Stimulated activated naive CD8-positive, alpha-beta T cell treated with anti-CD3 and anti-CD28 coated beads, Interleukin-15, Interleukin-2, amounts not matched to agents 100 ng/mL and 50 ng/mL, for 24 hours (primary cell): ENCODE measurements around the gene MKNK2.
"Not testable (repeated sequence)": the region's sequence is repeated elsewhere in the genome, so short reads cannot be mapped to it uniquely, and the experiment has no call there.

Experiments used
- H3K27ac Mint-ChIP-seq: one replicate; pipeline ENCODE4 v1.8.0; 2021; ENCODE audit warnings: mild to moderate bottlenecking, mixed read lengths
- H3K27me3 Mint-ChIP-seq: one replicate; pipeline ENCODE4 v1.8.0; 2021; ENCODE audit warnings: mixed read lengths
- H3K36me3 Mint-ChIP-seq: one replicate; pipeline ENCODE4 v1.8.0; 2021; ENCODE audit warnings: low read depth, mixed read lengths
- H3K4me1 Mint-ChIP-seq: one replicate; pipeline ENCODE4 v1.8.0; 2021; ENCODE audit warnings: low read depth, mixed read lengths
- H3K4me3 Mint-ChIP-seq: one replicate; pipeline ENCODE4 v1.8.0; 2021; ENCODE audit warnings: mild to moderate bottlenecking, mixed read lengths
- H3K9me3 Mint-ChIP-seq: one replicate; pipeline ENCODE4 v1.8.0; 2021; ENCODE audit warnings: mixed read lengths

Gene MKNK2

DNA sequence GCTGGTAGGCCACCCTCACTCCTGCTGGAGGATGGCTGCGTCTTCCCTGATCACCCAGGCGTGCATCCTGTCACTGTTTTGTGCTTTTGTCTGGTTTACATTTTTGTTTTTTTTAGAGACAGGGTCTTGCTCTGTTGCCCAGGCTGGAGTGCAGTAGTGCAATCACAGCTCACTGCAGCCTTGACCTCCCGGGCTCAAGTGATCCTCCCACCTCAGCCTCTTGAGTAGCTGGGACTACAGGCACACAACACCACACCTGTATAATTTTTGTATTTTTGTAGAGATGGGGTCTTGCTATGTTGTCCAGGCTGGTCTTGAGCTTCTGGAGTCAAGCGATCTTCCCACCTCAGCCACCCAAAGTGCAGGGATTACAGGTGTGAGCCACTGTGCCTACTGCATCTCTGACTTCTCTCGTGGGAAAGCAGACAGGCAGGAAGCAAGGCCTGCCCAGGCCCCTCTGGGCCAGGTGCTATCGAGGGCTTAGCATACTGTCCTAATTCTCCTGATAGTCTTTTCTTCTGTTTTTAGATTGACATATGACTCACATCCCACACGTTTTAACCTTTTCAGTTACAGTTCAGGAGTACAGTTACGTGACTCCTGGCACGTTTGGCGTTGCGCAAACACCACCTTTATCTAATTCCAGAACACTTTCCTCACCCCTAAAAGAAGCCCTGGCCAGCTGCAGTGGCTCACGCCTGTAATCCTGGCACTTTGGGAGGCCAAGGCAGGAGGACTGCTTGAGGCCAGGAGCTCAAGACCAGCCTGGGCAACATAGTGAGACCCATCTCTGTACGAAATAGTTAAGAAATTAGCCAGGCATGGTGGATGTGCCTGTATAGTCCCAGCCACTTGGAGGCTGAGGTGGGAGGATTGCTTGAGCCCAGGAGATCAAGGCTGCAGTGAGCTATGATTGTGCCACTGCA is 35.9 kb upstream of the MKNK2 start:
- peaks cover 74% of the 10 kb centered on the region for H3K4me1 Mint-ChIP-seq
- peak overlapping the region; percentile 90 for H3K27ac Mint-ChIP-seq
- peaks cover 48% of the 10 kb centered on the region for H3K36me3 Mint-ChIP-seq
- peak overlapping the region; percentile 72 for H3K4me3 Mint-ChIP-seq
- not testable (repeated sequence) for H3K27me3 Mint-ChIP-seq, H3K9me3 Mint-ChIP-seq

DNA sequence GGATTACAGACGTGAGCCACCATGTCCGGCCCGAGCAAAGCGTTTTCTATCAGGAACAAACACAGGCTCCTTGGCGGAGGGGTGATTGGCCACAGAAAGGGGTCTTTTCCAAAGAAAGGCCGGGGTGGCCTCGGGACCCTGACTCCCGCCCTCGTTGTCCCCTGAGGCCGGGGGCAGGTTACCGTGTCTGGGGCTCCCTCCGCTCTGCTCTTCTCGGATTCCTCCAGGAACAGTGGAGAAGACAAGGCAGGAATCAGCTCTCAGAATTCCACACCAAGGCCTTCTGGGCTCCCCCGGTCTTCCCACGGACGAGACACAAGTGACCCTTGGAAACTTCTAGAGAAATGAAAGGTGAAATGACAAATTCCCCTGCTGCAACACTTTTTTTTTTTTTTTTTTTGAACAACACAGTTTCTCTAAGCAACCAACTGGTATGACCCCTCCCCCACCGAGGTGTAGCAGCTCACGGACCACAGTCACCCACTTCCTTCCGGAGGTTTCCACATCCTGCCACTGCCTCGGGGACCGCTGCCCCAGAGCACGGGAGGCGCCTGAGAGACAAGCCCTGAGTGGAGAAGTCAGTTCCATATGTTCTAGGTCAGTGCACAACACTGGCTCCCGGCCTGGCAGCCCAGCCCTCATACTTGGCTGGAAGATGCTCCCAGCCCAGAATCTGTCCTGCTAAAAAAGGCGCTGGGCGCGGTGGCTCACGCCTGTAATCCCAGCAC is 34.1 kb upstream of the MKNK2 start:
- Mint-ChIP-seq H3K27me3 (peaks cover 3% of the 10 kb centered on the region), H3K4me3 (peak overlapping the region; percentile 93), H3K4me1 (peaks cover 76% of the 10 kb centered on the region), H3K9me3 (no peaks in the 10 kb centered on the region), H3K36me3 (peaks cover 50% of the 10 kb centered on the region), H3K27ac (peak overlapping the region; percentile 98)

DNA sequence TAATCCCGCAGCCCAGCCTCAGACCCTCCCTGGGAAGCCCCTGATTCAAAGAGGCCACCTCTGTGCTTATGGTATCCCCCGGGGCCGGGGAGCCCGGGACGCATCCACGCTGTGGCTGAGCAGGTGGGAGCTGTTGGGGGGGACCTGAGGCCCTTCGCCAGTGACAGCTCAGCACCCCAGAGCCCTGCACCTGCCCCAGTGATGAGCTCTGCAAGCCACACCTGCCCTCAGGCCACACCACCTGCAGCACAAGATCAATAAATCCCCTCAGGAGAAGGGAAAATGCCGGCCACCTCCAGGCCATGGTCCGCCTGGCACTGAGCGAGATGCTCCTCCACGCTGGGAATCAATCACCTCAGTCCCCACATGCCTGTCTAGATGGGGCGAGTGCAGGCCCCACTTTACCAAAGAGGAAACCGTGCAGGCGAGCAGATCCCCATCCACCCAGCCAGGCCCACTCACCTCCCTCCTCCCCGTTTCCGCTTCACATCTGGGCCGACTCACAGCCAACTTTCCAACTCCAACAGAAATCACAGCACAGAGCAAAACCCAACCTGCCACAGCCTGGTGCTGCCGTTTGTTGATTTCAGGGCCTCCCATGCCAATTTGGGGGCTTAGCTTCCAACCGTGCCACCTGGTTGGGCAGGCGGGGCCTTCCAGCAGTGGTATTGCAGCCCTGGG is 32.3 kb upstream of the MKNK2 start:
- H3K4me1 Mint-ChIP-seq, result peaks cover 76% of the 10 kb centered on the region
- peaks cover 68% of the 10 kb centered on the region for H3K36me3 Mint-ChIP-seq
- no peaks in the 10 kb centered on the region for H3K9me3 Mint-ChIP-seq
- peak overlapping the region; percentile 93 for H3K4me3 Mint-ChIP-seq
- H3K27ac Mint-ChIP-seq, result peak overlapping the region; percentile 98
- H3K27me3 Mint-ChIP-seq, result peaks cover 3% of the 10 kb centered on the region

DNA sequence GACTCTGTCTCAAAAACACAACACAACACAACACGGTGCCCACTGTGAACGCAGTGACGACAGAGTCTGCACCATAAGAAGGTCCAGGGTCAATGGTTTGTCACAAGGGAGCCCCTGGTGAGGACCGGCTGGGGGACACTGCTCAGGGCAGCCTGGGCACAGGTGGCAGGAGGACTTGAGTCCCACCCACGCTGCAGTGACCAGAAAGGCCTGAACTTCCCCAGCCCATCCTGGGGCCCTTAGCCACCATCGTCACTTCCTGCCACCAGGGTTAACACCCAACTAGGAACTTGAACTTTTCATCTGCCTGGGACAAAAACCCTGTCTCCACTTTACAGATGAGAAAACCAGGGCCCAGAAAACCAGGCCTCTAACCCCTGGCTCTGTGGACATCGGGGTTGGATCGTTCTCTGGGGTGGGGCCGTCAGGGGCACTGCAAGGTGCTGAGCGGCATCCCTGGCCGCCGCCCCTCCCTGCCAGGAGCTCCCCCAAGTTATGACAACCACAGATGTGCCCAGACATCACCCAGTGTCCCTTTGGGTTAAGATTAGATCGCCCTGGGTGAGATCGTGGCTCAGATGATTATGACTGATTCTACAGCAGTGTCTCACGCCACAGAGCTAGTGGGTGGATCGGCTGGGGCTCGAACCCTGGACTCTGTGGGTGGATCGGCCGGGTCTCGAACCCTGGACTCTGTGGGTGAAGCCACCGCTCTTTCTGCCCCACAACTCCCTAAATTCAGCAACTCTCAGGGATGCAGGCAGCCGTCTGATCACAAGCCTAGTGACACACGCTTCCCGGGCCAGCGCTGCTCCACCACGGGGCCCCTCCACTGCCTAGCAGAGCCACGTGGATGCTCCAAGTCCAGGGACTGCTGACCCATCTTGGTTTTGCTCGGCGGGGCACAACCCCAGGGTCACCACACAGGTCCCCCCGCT is 31.1 kb upstream of the MKNK2 start:
- peak overlapping the region; percentile 93 for H3K4me3 Mint-ChIP-seq

DNA sequence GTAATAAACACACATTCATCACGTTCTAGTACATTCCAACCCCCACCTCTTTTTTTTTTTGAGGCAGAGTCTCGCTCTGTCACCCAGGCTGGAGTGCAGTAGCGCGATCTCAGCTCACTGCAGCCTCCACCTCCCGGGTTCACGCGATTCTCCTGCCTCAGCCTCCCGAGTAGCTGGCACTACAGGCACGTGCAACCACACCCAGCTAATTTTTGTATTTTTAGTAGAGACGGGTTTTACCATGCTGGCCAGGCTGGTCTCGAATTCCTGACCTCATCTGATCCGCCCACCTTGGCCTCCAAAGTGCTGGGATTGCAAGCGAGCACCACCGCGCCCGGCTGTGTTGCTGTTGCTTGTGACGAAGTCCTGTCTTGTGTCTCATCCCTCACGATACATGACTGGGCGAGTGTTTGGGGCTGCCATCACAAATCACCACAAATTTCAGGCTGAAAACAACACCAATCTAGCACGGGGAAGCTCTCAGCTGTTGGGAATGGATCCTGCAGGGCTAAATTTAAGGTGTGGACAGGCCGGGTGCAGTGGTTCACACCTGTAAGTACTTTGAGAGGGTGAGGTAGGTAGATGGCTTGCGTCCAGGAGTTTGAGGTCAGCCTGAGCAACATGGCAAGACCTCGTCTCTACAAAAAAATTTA is 29.4 kb upstream of the MKNK2 start:
- Mint-ChIP-seq H3K36me3 (peaks cover 85% of the 10 kb centered on the region), H3K4me3 (peak overlapping the region; percentile 93), H3K9me3 (no peaks in the 10 kb centered on the region), H3K4me1 (peaks cover 57% of the 10 kb centered on the region), H3K27ac (peak overlapping the region; percentile 92), H3K27me3 (peaks cover 3% of the 10 kb centered on the region)

More for the DNA sequence above, 31.1 kb upstream of the MKNK2 start:
- Mint-ChIP-seq H3K4me1 (peaks cover 65% of the 10 kb centered on the region), H3K27ac (peak overlapping the region; percentile 98), H3K9me3 (no peaks in the 10 kb centered on the region), H3K27me3 (peaks cover 3% of the 10 kb centered on the region), H3K36me3 (peaks cover 77% of the 10 kb centered on the region)

DNA sequence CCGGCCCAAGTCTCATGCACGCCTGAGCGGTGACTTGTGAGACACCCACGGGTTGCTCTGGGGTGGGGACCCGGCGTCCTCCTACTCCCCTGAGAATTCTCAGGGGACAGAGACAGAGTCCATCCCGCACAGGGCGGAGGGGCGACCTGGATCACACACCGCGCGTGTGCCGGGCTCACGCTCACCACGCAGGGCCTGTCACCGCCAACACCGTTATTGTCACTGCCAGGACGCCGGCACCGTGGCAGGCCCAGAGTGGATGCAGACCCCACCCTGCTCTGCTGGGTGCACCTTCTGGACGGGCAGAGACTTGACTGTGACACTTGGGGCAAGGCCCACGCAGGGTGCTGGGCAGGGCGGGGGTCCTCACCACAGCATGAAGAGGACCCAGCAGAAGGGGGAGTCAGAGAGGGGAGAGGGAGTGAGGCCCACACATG is 28.8 kb upstream of the MKNK2 start:
- H3K4me3 Mint-ChIP-seq, result peak overlapping the region; percentile 93
- H3K4me1 Mint-ChIP-seq, result peaks cover 52% of the 10 kb centered on the region

DNA sequence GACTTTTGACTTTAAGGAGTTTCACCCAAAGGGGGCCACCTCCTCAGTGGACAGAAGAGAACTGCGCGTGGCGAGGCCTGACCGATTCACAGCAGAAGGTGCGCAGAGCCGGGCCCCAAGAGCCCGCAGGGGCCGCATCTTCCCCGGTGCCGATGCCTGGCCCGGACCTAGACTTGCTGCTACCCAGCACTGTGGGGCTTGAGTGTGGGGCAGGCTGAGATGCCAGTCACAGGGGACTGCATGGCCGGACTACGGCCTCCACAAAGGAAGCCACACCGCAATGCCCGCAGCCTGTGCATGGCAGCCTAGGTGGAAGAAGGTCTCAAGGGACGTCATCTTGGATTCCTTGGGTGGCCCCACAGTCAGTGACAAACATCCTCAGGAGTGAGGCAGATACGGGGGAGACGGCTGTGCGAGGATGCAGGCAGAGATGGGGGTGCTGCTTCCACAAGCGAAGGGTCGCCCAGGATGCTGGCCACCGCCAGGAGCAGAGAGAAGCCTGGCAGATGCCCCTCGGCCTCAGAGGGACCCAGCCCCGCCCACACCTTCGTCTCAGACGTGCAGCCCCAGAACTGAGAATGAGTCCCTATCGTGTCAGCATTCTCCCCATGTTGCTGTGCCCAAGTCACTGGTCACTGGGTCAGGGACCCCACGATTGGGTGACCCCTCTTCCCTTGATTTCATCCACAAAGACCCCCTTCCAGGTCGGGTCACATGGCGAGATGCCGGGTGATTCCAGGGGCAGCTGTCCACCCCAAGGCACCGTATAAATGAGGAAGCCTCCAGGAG is 28.2 kb upstream of the MKNK2 start:
- no peaks in the 10 kb centered on the region for H3K27me3 Mint-ChIP-seq
- H3K27ac Mint-ChIP-seq, result peak overlapping the region; percentile 92
- H3K36me3 Mint-ChIP-seq, result peaks cover 80% of the 10 kb centered on the region
- no peaks in the 10 kb centered on the region for H3K9me3 Mint-ChIP-seq
- H3K4me1 Mint-ChIP-seq, result peaks cover 54% of the 10 kb centered on the region
- peak overlapping the region; percentile 93 for H3K4me3 Mint-ChIP-seq

More for the DNA sequence above, 28.8 kb upstream of the MKNK2 start:
- Mint-ChIP-seq H3K36me3 (peaks cover 81% of the 10 kb centered on the region), H3K27me3 (no peaks in the 10 kb centered on the region), H3K9me3 (no peaks in the 10 kb centered on the region), H3K27ac (peak overlapping the region; percentile 92)

DNA sequence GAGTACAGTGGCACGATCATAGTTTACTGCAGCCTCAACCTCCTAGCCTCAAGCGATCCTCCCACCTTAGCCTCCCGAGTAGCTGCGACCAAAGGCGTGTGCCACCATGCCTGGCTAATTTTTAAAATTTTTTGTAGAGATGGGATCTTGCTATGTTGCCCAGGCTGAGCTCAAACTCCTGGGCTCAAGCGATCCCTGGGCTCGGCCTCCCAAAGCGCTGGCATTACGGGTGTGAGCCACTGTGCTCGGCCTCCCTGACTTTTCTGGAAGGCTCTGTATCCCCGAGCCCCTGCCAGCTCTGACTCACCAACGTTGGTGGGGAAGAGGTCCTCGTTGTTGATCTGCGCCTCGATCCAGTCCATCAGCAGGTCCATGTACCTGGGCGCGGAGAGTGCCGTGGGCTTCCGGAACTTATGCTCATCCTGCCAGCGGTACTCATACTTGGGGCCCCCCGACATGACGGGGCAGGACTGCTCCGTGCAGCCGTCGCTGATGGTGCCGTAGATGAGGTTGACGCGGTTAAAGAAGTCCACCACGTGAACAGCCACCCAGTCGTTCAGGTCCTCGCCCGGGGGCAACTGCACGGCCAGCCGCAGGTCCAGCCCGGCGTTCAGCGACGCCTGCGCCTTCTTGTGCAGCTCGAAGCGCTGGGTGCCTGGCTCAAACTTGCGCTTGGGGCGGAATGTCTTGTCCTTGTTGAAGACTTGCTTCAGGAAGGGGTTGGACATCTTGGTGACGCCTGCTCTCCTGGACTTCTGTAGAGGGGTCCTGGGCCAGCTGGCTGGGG is 27.0 kb upstream of the MKNK2 start:
- H3K4me3 Mint-ChIP-seq, result no peak overlapping the region
- peak overlapping the region; percentile 68 for H3K27ac Mint-ChIP-seq
- H3K27me3 Mint-ChIP-seq, result no peaks in the 10 kb centered on the region
- H3K9me3 Mint-ChIP-seq, result no peaks in the 10 kb centered on the region
- H3K36me3 Mint-ChIP-seq, result peaks cover 75% of the 10 kb centered on the region
- peaks cover 56% of the 10 kb centered on the region for H3K4me1 Mint-ChIP-seq

DNA sequence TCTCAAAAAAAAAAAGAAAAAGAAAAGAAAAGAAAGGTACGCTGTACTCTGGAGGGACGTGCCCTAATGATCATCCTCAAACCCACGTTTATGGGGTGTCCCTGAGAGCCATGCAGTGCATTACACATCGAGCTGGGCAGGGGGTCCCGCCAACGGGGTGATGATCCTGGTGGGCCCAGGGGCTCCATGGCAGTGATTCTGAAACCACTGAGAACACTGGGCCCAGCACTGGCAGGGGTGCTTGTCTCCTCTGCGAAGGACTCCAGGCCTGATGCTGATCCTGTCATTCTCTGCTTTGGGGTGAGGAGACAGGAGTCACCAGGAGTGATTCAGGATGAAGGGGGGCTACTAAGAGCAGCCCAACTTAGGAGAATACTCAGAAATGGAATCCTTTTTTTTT is 26.4 kb upstream of the MKNK2 start:
- Mint-ChIP-seq H3K9me3 (no peaks in the 10 kb centered on the region), H3K27ac (no peak overlapping the region), H3K27me3 (no peaks in the 10 kb centered on the region), H3K4me1 (peaks cover 52% of the 10 kb centered on the region), H3K4me3 (no peak overlapping the region), H3K36me3 (peaks cover 75% of the 10 kb centered on the region)

DNA sequence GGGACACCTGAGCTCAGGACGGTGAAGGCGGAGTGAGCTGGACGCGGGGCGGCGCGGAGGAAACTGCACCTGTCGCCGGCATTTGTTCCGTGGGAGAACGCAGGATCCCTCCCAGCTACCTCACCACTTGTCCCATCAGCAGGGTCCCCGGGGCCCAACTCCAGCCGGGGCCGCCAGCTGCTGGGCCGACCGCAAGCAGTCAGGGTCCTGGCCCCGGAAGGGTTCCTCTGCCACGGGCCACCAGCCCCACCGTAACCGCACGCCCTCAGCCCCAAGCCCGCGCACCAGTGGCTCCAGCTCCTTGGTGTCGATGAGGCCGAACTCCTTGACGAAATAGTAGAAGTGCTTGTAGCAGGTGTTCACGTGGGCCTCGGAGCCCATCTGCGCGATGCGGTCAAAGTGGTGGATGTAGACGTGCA is 25.5 kb upstream of the MKNK2 start:
- H3K27me3 Mint-ChIP-seq, result no peaks in the 10 kb centered on the region
- H3K27ac Mint-ChIP-seq, result peak overlapping the region; percentile 36
- no peak overlapping the region for H3K4me3 Mint-ChIP-seq
- H3K36me3 Mint-ChIP-seq, result peaks cover 79% of the 10 kb centered on the region
- H3K9me3 Mint-ChIP-seq, result no peaks in the 10 kb centered on the region
- peaks cover 45% of the 10 kb centered on the region for H3K4me1 Mint-ChIP-seq

DNA sequence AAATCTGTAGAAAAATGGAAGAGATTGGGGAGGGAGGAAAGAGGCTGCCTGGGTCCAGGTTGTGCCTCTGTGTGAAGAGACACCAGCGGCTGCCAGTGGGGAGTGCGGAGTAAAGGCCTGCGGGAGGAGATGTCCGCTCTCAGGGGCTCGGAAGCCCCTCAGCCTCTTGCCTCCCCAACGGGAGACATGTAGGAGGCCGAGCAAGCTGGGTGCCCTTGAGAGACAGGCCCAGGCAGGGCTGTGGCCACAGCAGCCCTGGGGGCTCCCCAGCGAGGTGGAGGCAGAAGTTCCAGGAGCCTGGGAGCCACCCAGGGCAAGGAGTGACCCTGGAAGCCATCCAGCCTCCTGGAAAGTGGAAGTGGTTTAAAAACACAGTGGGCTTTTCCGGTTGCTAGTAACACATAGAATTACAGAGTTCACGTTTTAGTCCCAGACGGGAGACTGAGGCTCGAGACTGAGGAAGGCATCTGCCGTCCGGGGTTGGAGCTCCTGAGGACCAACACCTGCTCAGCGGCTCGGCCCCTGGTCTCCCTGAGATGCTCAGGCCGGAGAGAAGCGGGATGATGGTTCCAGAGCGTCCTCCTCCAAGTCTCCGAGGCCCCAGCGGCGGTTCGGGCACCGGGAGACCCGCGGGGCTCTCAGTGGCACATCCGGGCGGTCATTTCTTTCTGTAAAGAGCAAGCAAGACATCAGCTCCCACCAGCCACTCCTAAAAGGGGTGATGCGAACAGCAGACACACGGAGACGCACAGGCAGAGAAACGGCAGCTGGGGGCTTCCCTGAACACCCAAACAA is 21.9 kb upstream of the MKNK2 start:
- H3K36me3 Mint-ChIP-seq, result peaks cover 57% of the 10 kb centered on the region
- H3K4me1 Mint-ChIP-seq, result peaks cover 21% of the 10 kb centered on the region
- H3K27me3 Mint-ChIP-seq, result no peaks in the 10 kb centered on the region
- H3K9me3 Mint-ChIP-seq, result no peaks in the 10 kb centered on the region
- H3K27ac Mint-ChIP-seq, result peak overlapping the region; percentile 11
- H3K4me3 Mint-ChIP-seq, result no peak overlapping the region
